H9 (cell line): Measurements from ENCODE around the gene CYBA. TPM values are rescaled to one million over a fixed set of nuclear protein-coding genes. Genes with fewer than 3 reads are reported as not detected.

Experiments used
- DNase-seq: peaks from one replicate; pipeline ENCODE4 v3.0.0-alpha.2; 2017
- H2AFZ ChIP-seq: one replicate; pipeline ENCODE4 v1.6.1; 2013; ENCODE audit warnings: mild to moderate bottlenecking, low read length, control low read depth, moderate library complexity
- H2AK5ac ChIP-seq: 2 replicates; pipeline ENCODE4 v1.6.1; 2013; ENCODE audit warnings: low read length, control low read depth, mixed read lengths; ENCODE audit not compliant: insufficient read length
- H2BK120ac ChIP-seq: one replicate; pipeline ENCODE4 v1.6.1; 2013; ENCODE audit warnings: low read depth, mild to moderate bottlenecking, low read length, control low read depth, inconsistent platforms; ENCODE audit not compliant: poor library complexity, severe bottlenecking
- H2BK12ac ChIP-seq: 2 replicates; pipeline ENCODE4 v1.6.1; 2013; ENCODE audit warnings: low read length, control low read depth, mixed read lengths, low read depth; ENCODE audit not compliant: insufficient read length
- H2BK15ac ChIP-seq: 2 replicates; pipeline ENCODE4 v1.6.1; 2013; ENCODE audit warnings: low read depth, low read length, control low read depth
- H2BK20ac ChIP-seq: one replicate; pipeline ENCODE4 v1.6.1; 2013; ENCODE audit warnings: low read depth, mild to moderate bottlenecking, low read length, control low read depth, inconsistent platforms; ENCODE audit not compliant: poor library complexity, severe bottlenecking
- H2BK5ac ChIP-seq: 2 replicates; pipeline ENCODE4 v1.6.1; 2013; ENCODE audit warnings: low read length, control low read depth, mixed read lengths; ENCODE audit not compliant: insufficient read length
- H3K14ac ChIP-seq: 2 replicates; pipeline ENCODE4 v1.6.1; 2013; ENCODE audit warnings: low read length, control low read depth; ENCODE audit not compliant: insufficient read depth
- H3K18ac ChIP-seq: 2 replicates; pipeline ENCODE4 v1.6.1; 2013; ENCODE audit warnings: low read depth, mild to moderate bottlenecking, mixed read lengths, low read length, control low read depth; ENCODE audit not compliant: insufficient read length
- H3K23ac ChIP-seq: 2 replicates; pipeline ENCODE4 v1.6.1; 2013; ENCODE audit warnings: low read length, control low read depth, mixed read lengths, low read depth; ENCODE audit not compliant: insufficient read length
- H3K23me2 ChIP-seq: 2 replicates; pipeline ENCODE4 v1.6.1; 2013; ENCODE audit warnings: low read depth, mild to moderate bottlenecking, mixed read lengths, low read length, control low read depth; ENCODE audit not compliant: insufficient read length, poor library complexity, severe bottlenecking
- H3K27ac ChIP-seq: 2 replicates; pipeline ENCODE4 v1.5.1; 2013; ENCODE audit warnings: low read length, control low read depth, mixed read lengths, low read depth; ENCODE audit not compliant: insufficient read length
- H3K27me3 ChIP-seq: 2 replicates; pipeline ENCODE4 v1.6.1; 2013; ENCODE audit warnings: low read length, control low read depth, inconsistent platforms; ENCODE audit not compliant: insufficient read depth
- H3K4ac ChIP-seq: 2 replicates; pipeline ENCODE4 v1.6.1; 2013; ENCODE audit warnings: low read depth, mild to moderate bottlenecking, control low read depth, inconsistent platforms, low read length, moderate library complexity
- H3K4me1 ChIP-seq: 2 replicates; pipeline ENCODE4 v1.6.1; 2013; ENCODE audit warnings: low read length, control low read depth, inconsistent platforms; ENCODE audit not compliant: insufficient read depth
- H3K4me2 ChIP-seq: 2 replicates; pipeline ENCODE4 v1.6.1; 2013; ENCODE audit warnings: low read length, control low read depth, mixed read lengths; ENCODE audit not compliant: insufficient read length, insufficient read depth
- H3K56ac ChIP-seq: 2 replicates; pipeline ENCODE4 v1.6.1; 2013; ENCODE audit warnings: low read depth, mild to moderate bottlenecking, mixed read lengths, low read length, control low read depth; ENCODE audit not compliant: insufficient read length
- H3K79me1 ChIP-seq: 2 replicates; pipeline ENCODE4 v1.6.1; 2013; ENCODE audit warnings: low read depth, mild to moderate bottlenecking, moderate library complexity, low read length, control low read depth, inconsistent platforms; ENCODE audit not compliant: insufficient read depth, poor library complexity, severe bottlenecking
- H3K79me2 ChIP-seq: 2 replicates; pipeline ENCODE4 v1.6.1; 2013; ENCODE audit warnings: low read length, control low read depth, inconsistent platforms; ENCODE audit not compliant: insufficient read depth
- H3K9ac ChIP-seq: 2 replicates; pipeline ENCODE4 v1.6.1; 2013; ENCODE audit warnings: low read length, control low read depth, mixed read lengths; ENCODE audit not compliant: insufficient read length; ENCODE audit errors: extremely low read depth
- H3K9me3 ChIP-seq: one replicate; pipeline ENCODE4 v1.6.1; 2013; ENCODE audit warnings: low read depth, low read length, inconsistent platforms; ENCODE audit not compliant: control insufficient read depth
- H3T11ph ChIP-seq: one replicate; pipeline ENCODE4 v1.6.1; 2013; ENCODE audit warnings: mild to moderate bottlenecking, low read length, control low read depth, inconsistent platforms
- H4K20me1 ChIP-seq: one replicate; pipeline ENCODE4 v1.6.1; 2013; ENCODE audit not compliant: control insufficient read depth, insufficient read length, insufficient read depth
- H4K5ac ChIP-seq: 2 replicates; pipeline ENCODE4 v1.6.1; 2013; ENCODE audit warnings: low read depth, mild to moderate bottlenecking, mixed read lengths, low read length, control low read depth; ENCODE audit not compliant: insufficient read length
- H4K8ac ChIP-seq: replicated peaks from 2 replicates; pipeline ENCODE4 v1.6.1; 2013; ENCODE audit warnings: low read length, control low read depth, mixed read lengths, low read depth; ENCODE audit not compliant: insufficient read length
- H4K91ac ChIP-seq: 2 replicates; pipeline ENCODE4 v1.6.1; 2013; ENCODE audit warnings: low read depth, mild to moderate bottlenecking, moderate library complexity, mixed read lengths, low read length, control low read depth; ENCODE audit not compliant: insufficient read length
- H3K27ac Mint-ChIP-seq, 3 experiments: 2 replicates in 2 of 3; 3 replicates in 1 of 3; pipeline ENCODE4 v1.8.0; 2020 to 2021; ENCODE audit warnings: mixed read lengths in 3 of 3, mild to moderate bottlenecking in 1 of 3, moderate library complexity in 1 of 3
- H3K27me3 Mint-ChIP-seq: 2 replicates; pipeline ENCODE4 v1.8.0; 2021; ENCODE audit warnings: low read depth, mild to moderate bottlenecking, moderate library complexity, mixed read lengths
- H3K36me3 Mint-ChIP-seq, 3 experiments: 2 replicates in 2 of 3; 3 replicates in 1 of 3; pipeline ENCODE4 v1.8.0; 2020 to 2021; ENCODE audit warnings: low read depth in 3 of 3, mixed read lengths in 3 of 3; ENCODE audit not compliant: insufficient read depth in 1 of 3
- H3K4me1 Mint-ChIP-seq, 2 experiments: 2 replicates each; pipeline ENCODE4 v1.8.0; 2020; ENCODE audit warnings: mixed read lengths in 2 of 2
- H3K4me3 Mint-ChIP-seq, 2 experiments: 2 replicates in 1 of 2; 3 replicates in 1 of 2; pipeline ENCODE4 v1.8.0; 2020 to 2021; ENCODE audit warnings: mild to moderate bottlenecking in 2 of 2, mixed read lengths in 2 of 2, moderate library complexity in 1 of 2
- H3K9me3 Mint-ChIP-seq, 2 experiments: 2 replicates in 1 of 2; 3 replicates in 1 of 2; pipeline ENCODE4 v1.8.0; 2020; ENCODE audit warnings: mild to moderate bottlenecking in 2 of 2, mixed read lengths in 2 of 2, moderate library complexity in 1 of 2
- CTCF ChIP-seq: fragments of 200-600 bp; sonication (generic); conservative IDR thresholded peaks from 3 replicates; pipeline ENCODE4 v1.8.0; 2021; ENCODE audit warnings: antibody characterized with exemption, mild to moderate bottlenecking
- WGBS: extraction: QIAGEN DNeasy Blood & Tissue Kit; methylation state at CpG from one replicate; pipeline ENCODE4 v1.1.7; 2013; ENCODE audit warnings: missing lambda C conversion rate, low lambda C conversion rate, mixed read lengths; ENCODE audit not compliant: insufficient read length; ENCODE audit errors: extremely low coverage; 5-methylcytosine and 5-hydroxymethylcytosine counted together
- total RNA-seq: library from RNA; stranded (reverse); gene quantifications from 2 replicates; pipeline ENCODE4 v1.2.1, GENCODE V29; 2021

Gene CYBA
- total RNA-seq, 1 experiment from 2014 or later, result 153 TPM

- Mint-ChIP-seq H3K36me3 (peaks cover 16 to 66% (median 60%) of the 10 kb centered on the region in 3 experiments; a peak in 6 of 7 replicates), H3K4me3 (no peak overlapping the region), H3K27ac (peak overlapping the region; percentile 62 to 85 (median 74); a peak in 3 of 7 replicates), H3K9me3 (no peaks in the 10 kb centered on the region; a peak in 1 of 5 replicates), H3K27me3 (no peaks in the 10 kb centered on the region), H3K4me1 (peaks cover 0 to 20% of the 10 kb centered on the region in 2 experiments; a peak in 3 of 4 replicates)
- peak; percentile 88 for TF ChIP-seq CTCF
- Histone ChIP-seq H3K23ac (no peak overlapping the region), H3K9ac (no peak overlapping the region), H3T11ph (no peak overlapping the region), H2BK5ac (no peak overlapping the region), H3K4ac (no peak overlapping the region), H2BK120ac (no peak overlapping the region), H4K5ac (no peak overlapping the region), H4K91ac (no peak overlapping the region), H3K18ac (no peak overlapping the region), H3K27me3 (no peaks in the 10 kb centered on the region), H3K4me2 (no peak overlapping the region), H3K14ac (no peak overlapping the region; the same call in 1 of the 2 replicates), H2BK12ac (no peak overlapping the region), H2BK20ac (no peak overlapping the region), H3K79me1 (no peaks in the 10 kb centered on the region), H3K79me2 (no peaks in the 10 kb centered on the region), H4K20me1 (no peaks in the 10 kb centered on the region), H4K8ac (no peak overlapping the region), H3K27ac (no peak overlapping the region), H2AFZ (no peak overlapping the region), H2AK5ac (no peak overlapping the region), H2BK15ac (no peak overlapping the region), H3K9me3 (no peaks in the 10 kb centered on the region), H3K56ac (no peak overlapping the region), H3K4me1 (no peaks in the 10 kb centered on the region), H3K23me2 (no peaks in the 10 kb centered on the region)
- DNase-seq, result peak; percentile 90
- no CpG with 5 or more reads among the region's 12 CpGs for WGBS
Measured at GRCh38 chr16:88628512-88628974, 22.3 kb downstream of the CYBA start.
